Calu3 (cell line): ENCODE results near the gene ZNF280D. TPM values are rescaled to one million over a fixed set of nuclear protein-coding genes. Genes with fewer than 3 reads are reported as not detected.

Experiments
- BruUV-seq: library from RNA; stranded (reverse); fragments of 400-500 nt; replicated peaks from 2 replicates; lab custom pipeline; 2021; lab: Mats Ljungman, UMichigan
- CTCF ChIA-PET: fragments of 300-600 bp; sonication (Branson Sonifier 250); formaldehyde crosslinking; loops from one replicate; lab custom pipeline; 2022; ENCODE audit warnings: antibody characterized with exemption; lab: Charles Lee
- DNase-seq: peaks from one replicate; pipeline ENCODE4 v3.0.0; 2022
- H3K27ac Mint-ChIP-seq: one replicate; pipeline ENCODE4 v1.8.0; 2022; ENCODE audit warnings: mixed read lengths; ENCODE audit not compliant: unreplicated experiment
- H3K27me3 Mint-ChIP-seq: one replicate; pipeline ENCODE4 v1.8.0; 2022; ENCODE audit warnings: mixed read lengths; ENCODE audit not compliant: unreplicated experiment
- H3K36me3 Mint-ChIP-seq: one replicate; pipeline ENCODE4 v1.8.0; 2022; ENCODE audit warnings: mild to moderate bottlenecking, moderate library complexity, mixed read lengths; ENCODE audit not compliant: insufficient read depth, unreplicated experiment
- H3K4me1 Mint-ChIP-seq: one replicate; pipeline ENCODE4 v1.8.0; 2022; ENCODE audit warnings: mild to moderate bottlenecking, low read depth, mixed read lengths; ENCODE audit not compliant: unreplicated experiment
- H3K4me3 Mint-ChIP-seq: one replicate; pipeline ENCODE4 v1.8.0; 2022; ENCODE audit warnings: mild to moderate bottlenecking, low read depth, moderate library complexity, mixed read lengths; ENCODE audit not compliant: unreplicated experiment
- H3K9me3 Mint-ChIP-seq: one replicate; pipeline ENCODE4 v1.8.0; 2022; ENCODE audit warnings: low read depth, mixed read lengths; ENCODE audit not compliant: unreplicated experiment
- CTCF ChIP-seq: fragments of 200-600 bp; IDR thresholded peaks from one replicate; pipeline ENCODE4 v1.8.0; 2022; ENCODE audit warnings: antibody characterized with exemption; ENCODE audit not compliant: unreplicated experiment
- intact Hi-C: fragments of 100-400 bp; cut with micrococcal nuclease; formaldehyde crosslinking; loops from one replicate; pipeline ENCODE4 v1.10.0; 2022; ENCODE audit not compliant: unreplicated experiment
- total RNA-seq: library from RNA; stranded (reverse); gene quantifications from 2 replicates; pipeline ENCODE4 v1.2.3, GENCODE V29; 2022

Gene ZNF280D
- total RNA-seq, 1 experiment from 2014 or later = 36.0 TPM

DNA sequence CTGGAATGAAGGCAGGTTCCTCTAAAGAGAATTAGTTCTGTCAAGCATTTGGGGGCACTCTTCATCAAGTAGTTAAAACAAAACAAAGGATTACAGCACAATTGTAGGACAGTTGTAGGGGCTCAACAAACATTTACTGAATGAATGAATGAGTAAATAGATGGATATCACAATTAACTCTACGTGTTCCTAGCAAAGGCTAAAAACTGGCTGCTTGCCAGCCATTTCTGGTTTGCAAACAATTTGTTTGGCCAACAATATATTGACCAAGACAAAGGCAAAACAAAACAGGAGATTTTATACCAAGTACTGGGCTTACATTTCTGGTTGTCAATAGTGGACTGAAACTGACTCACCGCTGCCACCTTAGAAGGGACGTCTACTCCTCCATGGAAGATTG lies 116.8 kb downstream of the ZNF280D start:
- H3K4me3 Mint-ChIP-seq = no peak overlapping the region
- H3K27ac Mint-ChIP-seq = no peak overlapping the region
- CTCF ChIA-PET = interaction anchor here (0.7 kb wide), 1 partner anchor 12 kb away, joined by 3 read pairs; no protein-coding TSS in a partner anchor
- no peaks in the 10 kb centered on the region for H3K27me3 Mint-ChIP-seq
- peaks cover 8% of the 10 kb centered on the region for H3K4me1 Mint-ChIP-seq
- DNase-seq = no peak
- no TSS peak for BruUV-seq
- no peaks in the 10 kb centered on the region for H3K9me3 Mint-ChIP-seq
- H3K36me3 Mint-ChIP-seq = no peaks in the 10 kb centered on the region
- intact Hi-C loops = no loop called here
- TF ChIP-seq CTCF = no peak

- DNase-seq = no peak
- Mint-ChIP-seq H3K27me3 (no peaks in the 10 kb centered on the region), H3K27ac (no peak overlapping the region), H3K4me3 (no peak overlapping the region), H3K36me3 (no peaks in the 10 kb centered on the region), H3K4me1 (no peaks in the 10 kb centered on the region), H3K9me3 (no peaks in the 10 kb centered on the region)
- no TSS peak for BruUV-seq
- intact Hi-C loops = no loop called here
- CTCF ChIA-PET = no interaction called here
- no peak for TF ChIP-seq CTCF
Observed at GRCh38 chr15:56613811-56614210, 119.5 kb downstream of the ZNF280D start.

DNA sequence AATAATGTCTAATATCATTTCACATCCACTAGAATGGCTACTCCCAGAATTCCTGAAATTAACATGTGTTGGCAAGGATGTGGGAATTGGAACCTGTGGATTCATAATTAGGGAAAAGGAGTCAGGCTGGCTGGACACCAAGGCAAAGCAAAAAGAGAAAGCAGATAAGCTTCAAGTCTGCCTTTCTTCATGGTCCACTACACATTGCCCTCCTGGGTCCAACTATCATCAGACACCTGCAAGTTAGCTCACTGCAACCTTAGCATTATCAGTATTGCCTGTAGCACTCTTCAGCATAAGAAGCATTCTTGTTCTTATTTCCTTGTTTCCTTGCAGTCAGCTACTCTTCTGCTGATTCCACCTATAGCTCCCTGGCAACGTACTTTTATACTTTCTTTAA lies 124.3 kb downstream of the ZNF280D start:
- BruUV-seq = no TSS peak
- no peaks in the 10 kb centered on the region for H3K4me1 Mint-ChIP-seq
- CTCF ChIA-PET = no interaction called here
- H3K4me3 Mint-ChIP-seq = no peak overlapping the region
- no peaks in the 10 kb centered on the region for H3K27me3 Mint-ChIP-seq
- TF ChIP-seq CTCF = no peak
- intact Hi-C loops = no loop called here
- no peak for DNase-seq
- peaks cover 2% of the 10 kb centered on the region for H3K9me3 Mint-ChIP-seq
- no peaks in the 10 kb centered on the region for H3K36me3 Mint-ChIP-seq
- H3K27ac Mint-ChIP-seq = no peak overlapping the region

DNA sequence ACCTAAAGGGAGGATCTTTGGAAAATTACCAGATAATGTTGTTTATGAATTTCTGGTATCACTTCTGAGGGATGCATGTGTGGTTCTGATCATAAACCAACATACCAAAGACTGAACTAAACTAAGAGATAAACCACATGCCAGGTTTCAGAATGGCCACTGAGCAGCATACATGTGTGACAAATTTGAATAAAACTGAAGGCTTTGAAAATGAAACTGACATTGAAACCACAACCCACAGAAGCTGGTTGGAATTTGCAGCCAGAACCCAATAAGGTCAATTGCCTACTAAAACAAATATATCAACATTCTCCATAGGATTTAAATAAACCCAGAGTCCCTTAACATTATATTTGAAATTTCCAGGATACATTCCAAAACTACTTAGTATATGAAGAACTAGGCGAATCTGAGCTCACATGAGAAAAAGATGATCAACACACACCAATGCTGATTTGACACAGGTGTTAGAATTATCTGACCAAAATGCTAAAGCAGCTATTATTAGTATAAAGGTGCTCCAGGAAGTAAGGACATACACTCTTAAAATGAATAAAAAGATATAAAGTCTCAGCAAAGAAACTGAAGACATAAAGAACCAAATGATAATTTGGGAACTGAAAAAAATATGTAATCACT lies 125.0 kb downstream of the ZNF280D start:
- CTCF ChIA-PET = no interaction called here
- no peaks in the 10 kb centered on the region for H3K36me3 Mint-ChIP-seq
- no peaks in the 10 kb centered on the region for H3K4me1 Mint-ChIP-seq
- no peak for TF ChIP-seq CTCF
- no peak overlapping the region for H3K4me3 Mint-ChIP-seq
- H3K27ac Mint-ChIP-seq = no peak overlapping the region
- H3K9me3 Mint-ChIP-seq = peaks cover 2% of the 10 kb centered on the region
- intact Hi-C loops = no loop called here
- no peaks in the 10 kb centered on the region for H3K27me3 Mint-ChIP-seq
- BruUV-seq = no TSS peak
- DNase-seq = no peak
